OCI-LY7 (cell line): ENCODE data around the gene MECR. TPM values are rescaled to one million over a fixed set of nuclear protein-coding genes. Genes with fewer than 3 reads are reported as not detected.

Experiments
- BruUV-seq: library from RNA; stranded (reverse); fragments of 400-500 nt; replicated peaks from 2 replicates; lab custom pipeline; 2021; lab: Mats Ljungman, UMichigan
- CTCF ChIA-PET: fragments of 300-600 bp; sonication (Branson Sonifier 250); formaldehyde crosslinking; loops from one replicate; lab custom pipeline; 2022; ENCODE audit warnings: antibody characterized with exemption; ENCODE audit not compliant: unreplicated experiment; lab: Charles Lee
- POLR2A ChIA-PET: fragments of 300-600 bp; sonication (Branson Sonifier 250); formaldehyde crosslinking; loops from one replicate; lab custom pipeline; 2022; ENCODE audit warnings: antibody characterized with exemption; lab: Charles Lee
- DNase-seq: peaks from one replicate; pipeline ENCODE4 v3.0.0-alpha.2; 2015; ENCODE audit warnings: low spot score
- H2AFZ ChIP-seq: fragments of 200-600 bp; sonication (generic), shearing (Covaris generic); 2 replicates; pipeline ENCODE4 v1.6.1; 2014; ENCODE audit warnings: mild to moderate bottlenecking, antibody characterized with exemption, low read length, moderate library complexity
- H3K27ac ChIP-seq: fragments of 200-600 bp; sonication (generic); 2 replicates; pipeline ENCODE4 v1.5.1; 2014; ENCODE audit warnings: mixed run types, low read depth, mild to moderate bottlenecking, moderate library complexity, low read length, inconsistent platforms; ENCODE audit not compliant: poor library complexity, severe bottlenecking
- H3K36me3 ChIP-seq: fragments of 200-600 bp; sonication (generic); 2 replicates; pipeline ENCODE4 v1.6.1; 2014; ENCODE audit warnings: mild to moderate bottlenecking, antibody characterized with exemption, low read length, moderate library complexity, mixed read lengths; ENCODE audit not compliant: insufficient read depth
- H3K4me1 ChIP-seq: fragments of 200-600 bp; sonication (generic); 2 replicates; pipeline ENCODE4 v1.5.1; 2014; ENCODE audit warnings: mild to moderate bottlenecking, low read length; ENCODE audit not compliant: insufficient read depth, poor library complexity, severe bottlenecking
- H3K4me2 ChIP-seq: fragments of 200-600 bp; sonication (generic); 2 replicates; pipeline ENCODE4 v1.6.1; 2014; ENCODE audit warnings: mild to moderate bottlenecking, low read length
- H3K4me3 ChIP-seq: fragments of 200-600 bp; sonication (generic); 2 replicates; pipeline ENCODE4 v1.5.1; 2014; ENCODE audit warnings: mild to moderate bottlenecking, low read depth, low read length; ENCODE audit not compliant: poor library complexity, severe bottlenecking
- H3K79me2 ChIP-seq: fragments of 200-600 bp; sonication (generic); 2 replicates; pipeline ENCODE4 v1.6.1; 2016; ENCODE audit warnings: low read depth, mild to moderate bottlenecking, low read length, moderate library complexity, mixed read lengths; ENCODE audit not compliant: insufficient read depth
- H3K9me2 ChIP-seq: fragments of 200-600 bp; sonication (generic); 2 replicates; pipeline ENCODE4 v1.6.1; 2016; ENCODE audit warnings: mild to moderate bottlenecking, low read length, mixed read lengths; ENCODE audit not compliant: insufficient read depth
- H3K9me3 ChIP-seq: fragments of 200-600 bp; sonication (generic); 2 replicates; pipeline ENCODE4 v1.6.1; 2014; ENCODE audit warnings: mild to moderate bottlenecking, mixed run types, low read length, mixed read lengths
- H4K20me1 ChIP-seq: fragments of 200-600 bp; sonication (generic); 2 replicates; pipeline ENCODE4 v1.6.1; 2014; ENCODE audit warnings: mild to moderate bottlenecking, antibody characterized with exemption, low read length, moderate library complexity, mixed read lengths; ENCODE audit not compliant: insufficient read depth
- CTCF ChIP-seq: fragments of 200-600 bp; sonication (generic); conservative IDR thresholded peaks from 2 replicates; pipeline ENCODE4 v1.5.1; 2014; ENCODE audit warnings: mild to moderate bottlenecking, antibody characterized with exemption, low read length, moderate library complexity, mixed read lengths
- EZH2phosphoT487 ChIP-seq: fragments of 200-600 bp; sonication (generic); IDR thresholded peaks from 2 replicates; pipeline ENCODE4 v1.6.1; 2018; ENCODE audit warnings: low read depth, borderline replicate concordance, mild to moderate bottlenecking, mixed run types, antibody characterized with exemption, low read length, moderate library complexity, mixed read lengths
- intact Hi-C: fragments of 100-400 bp; cut with micrococcal nuclease; formaldehyde crosslinking; loops from one replicate; pipeline ENCODE4 v1.10.0; 2022; ENCODE audit not compliant: unreplicated experiment
- total RNA-seq, 2 experiments: library from RNA; depleted of rRNA in 1 of 2; stranded (reverse); fragments of >200 nt in 1 of 2; shearing (Covaris generic) in 1 of 2; gene quantifications; 2 replicates each; pipeline ENCODE4 v1.2.3, GENCODE V29; 2014 to 2022

Gene MECR
- total RNA-seq, 2 experiments from 2014 or later, result 33.3 to 33.5 TPM

DNA sequence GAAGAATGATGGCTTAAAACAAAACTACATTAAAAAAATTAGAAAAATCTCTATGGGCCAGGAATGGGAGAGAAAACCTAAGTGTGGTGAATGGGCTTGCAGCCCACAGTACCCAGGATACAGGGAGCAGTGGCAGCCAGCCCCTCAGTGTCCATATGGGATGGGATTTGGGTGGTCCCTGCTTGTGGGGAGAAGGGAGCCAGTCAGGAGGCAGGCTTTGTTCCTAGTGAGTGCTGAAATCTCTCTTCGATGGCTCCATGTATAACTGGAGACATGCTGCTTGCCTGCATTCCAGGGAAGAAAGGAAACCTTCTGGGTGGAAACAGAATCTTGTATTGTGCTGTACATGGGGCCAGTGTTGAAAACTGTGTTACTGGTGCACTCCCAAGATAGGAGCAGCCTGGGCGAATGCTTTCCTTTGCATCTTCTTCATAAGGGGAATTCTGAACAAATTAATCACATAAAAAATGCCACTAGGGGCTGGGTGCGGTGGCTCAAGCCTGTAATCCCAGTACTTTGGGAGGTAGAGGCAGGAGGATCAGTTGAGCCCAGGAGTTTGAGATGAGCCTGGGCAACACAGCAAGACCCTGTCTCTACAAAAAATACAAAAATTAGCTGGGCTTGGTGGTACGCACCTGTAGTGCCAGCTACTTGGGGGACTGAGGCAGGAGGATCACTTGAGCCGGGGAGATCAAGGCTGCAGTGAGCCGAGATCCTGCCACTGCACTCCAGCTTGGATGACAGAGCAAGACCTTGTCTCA lies 41.6 kb upstream of the MECR start:
- Histone ChIP-seq H3K4me3 (no peak overlapping the region), H3K4me2 (no peak overlapping the region), H4K20me1 (no peaks in the 10 kb centered on the region), H3K79me2 (no peaks in the 10 kb centered on the region), H2AFZ (no peak overlapping the region), H3K9me2 (no peaks in the 10 kb centered on the region), H3K9me3 (no peaks in the 10 kb centered on the region), H3K27ac (no peak overlapping the region), H3K4me1 (no peaks in the 10 kb centered on the region), H3K36me3 (no peaks in the 10 kb centered on the region)
- ChIA-PET CTCF (no interaction called here), POLR2A (interaction anchor here (0.7 kb wide), 2 partner anchors 40 to 44 kb away, joined by 3 to 4 read pairs; no protein-coding TSS in a partner anchor)
- no peak for DNase-seq
- no peak for TF ChIP-seq EZH2phosphoT487
- no peak for TF ChIP-seq CTCF
- BruUV-seq, result no TSS peak
- intact Hi-C loops, result no loop called here

DNA sequence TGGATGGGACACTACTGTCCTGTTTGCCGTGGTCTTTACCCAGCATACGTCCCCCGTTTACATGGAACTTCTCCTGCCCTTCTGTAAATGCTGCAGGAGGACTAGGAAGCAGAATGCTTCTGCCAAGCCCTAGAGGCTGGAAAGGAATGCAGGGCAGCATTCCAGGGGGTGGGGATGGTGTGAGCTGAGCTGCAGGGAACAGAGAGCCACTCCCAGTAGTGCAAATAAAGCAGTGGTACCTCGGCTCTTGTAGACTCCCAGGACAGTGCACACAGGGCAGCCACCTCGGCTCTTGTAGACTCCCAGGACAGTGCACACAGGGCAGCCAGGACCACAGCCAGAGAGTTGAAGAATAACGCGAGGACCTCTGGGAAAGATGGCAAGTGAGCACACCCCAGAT lies 41.0 kb upstream of the MECR start:
- no peaks in the 10 kb centered on the region for H4K20me1 ChIP-seq
- CTCF ChIA-PET, result no interaction called here
- TF ChIP-seq EZH2phosphoT487 (no peak), CTCF (no peak)
- POLR2A ChIA-PET, result interaction anchor here (0.5 kb wide), 1 partner anchor 28 kb away, joined by 3 read pairs; no protein-coding TSS in a partner anchor
- no peaks in the 10 kb centered on the region for H3K79me2 ChIP-seq
- no peak for DNase-seq
- no peak overlapping the region for H3K4me3 ChIP-seq
- H3K4me1 ChIP-seq, result no peaks in the 10 kb centered on the region
- no TSS peak for BruUV-seq
- no peaks in the 10 kb centered on the region for H3K9me3 ChIP-seq
- no peak overlapping the region for H3K4me2 ChIP-seq
- H3K36me3 ChIP-seq, result no peaks in the 10 kb centered on the region
- intact Hi-C loops, result no loop called here
- H3K9me2 ChIP-seq, result no peaks in the 10 kb centered on the region
- H3K27ac ChIP-seq, result no peak overlapping the region
- H2AFZ ChIP-seq, result no peak overlapping the region

DNA sequence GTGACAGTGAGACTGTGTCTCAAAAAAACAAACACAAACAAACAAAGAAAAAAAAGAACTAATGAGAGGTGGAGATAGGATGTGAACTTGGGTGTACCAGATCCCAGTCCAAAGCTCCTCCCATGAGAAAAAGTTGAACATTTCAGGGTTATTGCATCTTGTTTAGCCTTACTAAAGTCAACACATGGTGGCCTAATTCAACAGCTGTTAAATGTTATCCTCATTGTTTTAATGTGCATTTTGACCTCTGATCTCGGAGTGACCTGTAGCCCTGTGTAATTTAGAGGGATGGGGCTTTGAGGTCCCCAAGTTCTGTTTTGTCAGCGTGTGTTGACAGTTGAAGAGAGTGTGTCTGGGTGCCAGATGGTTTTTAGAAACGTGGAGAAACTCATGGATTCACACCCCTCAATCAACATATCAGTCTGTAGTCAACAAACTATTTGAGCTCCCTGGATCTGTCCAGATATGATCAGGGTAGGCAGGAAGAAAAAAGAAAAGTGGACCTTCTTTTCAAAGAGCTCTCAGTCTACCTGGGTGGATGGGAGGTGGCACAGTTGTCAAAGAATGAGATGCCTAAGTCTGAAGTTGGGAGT lies 40.3 kb upstream of the MECR start:
- ChIA-PET POLR2A (interaction anchor here (0.5 kb wide), 1 partner anchor 27 kb away, joined by 3 read pairs; no protein-coding TSS in a partner anchor), CTCF (no interaction called here)
- TF ChIP-seq CTCF (no peak), EZH2phosphoT487 (no peak)
- no peak overlapping the region for H2AFZ ChIP-seq
- H3K27ac ChIP-seq, result no peak overlapping the region
- no peaks in the 10 kb centered on the region for H4K20me1 ChIP-seq
- no peaks in the 10 kb centered on the region for H3K36me3 ChIP-seq
- H3K4me3 ChIP-seq, result no peak overlapping the region
- no peak overlapping the region for H3K4me2 ChIP-seq
- H3K79me2 ChIP-seq, result no peaks in the 10 kb centered on the region
- no peaks in the 10 kb centered on the region for H3K9me3 ChIP-seq
- H3K9me2 ChIP-seq, result no peaks in the 10 kb centered on the region
- BruUV-seq, result no TSS peak
- no peak for DNase-seq
- intact Hi-C loops, result no loop called here
- H3K4me1 ChIP-seq, result no peaks in the 10 kb centered on the region
